GM12878 (cell line): ENCODE data around the gene HNRNPU. TPM values are rescaled to one million over a fixed set of nuclear protein-coding genes. Genes with fewer than 3 reads are reported as not detected.

Experiments used
- ATF7 ChIP-seq: fragments of 450-650 bp; IDR thresholded peaks from 2 replicates; pipeline ENCODE4 v1.6.1; 2016; ENCODE audit warnings: low read depth, mild to moderate bottlenecking
- DPF2 ChIP-seq: fragments of 450-650 bp; IDR thresholded peaks from 2 replicates; pipeline ENCODE4 v1.6.1; 2017; ENCODE audit warnings: mild to moderate bottlenecking
- JUND ChIP-seq: IDR thresholded peaks from 2 replicates; pipeline ENCODE4 v1.6.1; 2012; ENCODE audit warnings: low read depth, mild to moderate bottlenecking, low read length, improper control_type of control experiment, moderate library complexity
- POU2F2 ChIP-seq: IDR thresholded peaks from 3 replicates; pipeline ENCODE4 v1.6.1; 2011; ENCODE audit warnings: low read depth, mild to moderate bottlenecking, low read length, borderline replicate concordance
- ZBED1 ChIP-seq: IDR thresholded peaks from 2 replicates; pipeline ENCODE4 v1.6.1; 2016; ENCODE audit warnings: borderline replicate concordance
- ZBTB11 ChIP-seq: fragments of 450-650 bp; formaldehyde crosslinking; IDR thresholded peaks from 2 replicates; pipeline ENCODE4 v1.5.0; 2022; ENCODE audit warnings: mild to moderate bottlenecking, missing genetic modification characterization
- polyA plus RNA-seq, 11 experiments: library from polyadenylated mRNA; depleted of rRNA in 4 of 11; unstranded in 6 of 11; stranded (reverse) in 5 of 11; fragments of >200 nt; fragmentation: Nextera tagmentation in 4 of 11; fragmentation: Illumina TruSeq in 1 of 11; extraction: Ambion mirVana in 4 of 11; extraction: Trizol in 1 of 11; gene quantifications; 1 replicate in 1 of 11; 2 replicates in 10 of 11; pipeline versions ENCODE4 v1.2.1 to v1.2.3, GENCODE V29; 2011 to 2016; ENCODE audit warnings: inconsistent platforms in 2 of 11, missing spikeins in 2 of 11, low read depth in 1 of 11
- total RNA-seq, 4 experiments: library from RNA; depleted of rRNA in 3 of 4; stranded (reverse); fragments of >200 nt in 3 of 4; fragmentation: Illumina TruSeq in 1 of 4; extraction: Trizol in 1 of 4; gene quantifications; 2 replicates each; pipeline versions ENCODE4 v1.2.1 to v1.2.3, GENCODE V29; 2013 to 2021
- TF ChIP-seq, protein P1 (sequence below): fragments of 450-650 bp; IDR thresholded peaks from 2 replicates; pipeline ENCODE4 v1.6.1; 2017; ENCODE audit warnings: mild to moderate bottlenecking, moderate library complexity
- TF ChIP-seq, protein P2 (sequence below): fragments of 450-650 bp; IDR thresholded peaks from 2 replicates; pipeline ENCODE4 v1.6.1; 2014; ENCODE audit warnings: mild to moderate bottlenecking

The HNRNPU gene
- total and polyA plus RNA-seq, 10 of the 15 experiments (the other 5 are each of a cell fraction or from before 2014, with no cell fraction given): 163 to 569 (median 420) TPM

DNA sequence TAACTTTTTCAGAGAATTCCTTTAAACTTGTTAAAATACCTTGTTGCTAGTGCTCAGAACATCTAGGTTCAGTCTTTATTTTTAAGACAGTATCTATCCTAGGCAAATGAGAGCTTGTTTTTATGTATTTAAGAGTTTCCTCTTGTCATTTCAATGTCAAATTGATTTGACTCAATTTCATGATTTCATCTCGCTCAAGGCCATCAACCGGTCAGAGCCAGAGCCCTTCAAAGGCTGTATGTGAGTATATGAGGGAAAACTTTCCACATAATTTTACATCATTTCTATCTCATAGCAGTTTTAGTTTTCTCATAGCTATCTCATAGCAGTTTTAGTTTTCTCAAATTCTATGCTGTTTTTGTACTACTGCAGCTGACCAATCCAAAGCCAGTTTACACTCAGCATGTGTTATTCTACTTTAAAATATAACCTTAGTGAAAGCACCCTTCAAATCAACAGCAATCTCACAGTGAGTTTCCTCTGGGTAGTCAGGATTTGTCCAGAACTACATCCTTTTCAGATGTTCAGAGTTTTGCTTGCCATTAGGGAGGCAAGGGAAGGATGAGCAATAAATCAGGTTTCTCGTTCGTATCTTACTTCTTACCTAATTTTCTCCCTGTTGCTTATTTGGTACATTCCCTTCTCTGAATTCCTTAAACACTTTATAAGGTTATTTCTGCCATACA is 12.7 kb downstream of the HNRNPU start (continued):
- TF ChIP-seq, protein P1, sequence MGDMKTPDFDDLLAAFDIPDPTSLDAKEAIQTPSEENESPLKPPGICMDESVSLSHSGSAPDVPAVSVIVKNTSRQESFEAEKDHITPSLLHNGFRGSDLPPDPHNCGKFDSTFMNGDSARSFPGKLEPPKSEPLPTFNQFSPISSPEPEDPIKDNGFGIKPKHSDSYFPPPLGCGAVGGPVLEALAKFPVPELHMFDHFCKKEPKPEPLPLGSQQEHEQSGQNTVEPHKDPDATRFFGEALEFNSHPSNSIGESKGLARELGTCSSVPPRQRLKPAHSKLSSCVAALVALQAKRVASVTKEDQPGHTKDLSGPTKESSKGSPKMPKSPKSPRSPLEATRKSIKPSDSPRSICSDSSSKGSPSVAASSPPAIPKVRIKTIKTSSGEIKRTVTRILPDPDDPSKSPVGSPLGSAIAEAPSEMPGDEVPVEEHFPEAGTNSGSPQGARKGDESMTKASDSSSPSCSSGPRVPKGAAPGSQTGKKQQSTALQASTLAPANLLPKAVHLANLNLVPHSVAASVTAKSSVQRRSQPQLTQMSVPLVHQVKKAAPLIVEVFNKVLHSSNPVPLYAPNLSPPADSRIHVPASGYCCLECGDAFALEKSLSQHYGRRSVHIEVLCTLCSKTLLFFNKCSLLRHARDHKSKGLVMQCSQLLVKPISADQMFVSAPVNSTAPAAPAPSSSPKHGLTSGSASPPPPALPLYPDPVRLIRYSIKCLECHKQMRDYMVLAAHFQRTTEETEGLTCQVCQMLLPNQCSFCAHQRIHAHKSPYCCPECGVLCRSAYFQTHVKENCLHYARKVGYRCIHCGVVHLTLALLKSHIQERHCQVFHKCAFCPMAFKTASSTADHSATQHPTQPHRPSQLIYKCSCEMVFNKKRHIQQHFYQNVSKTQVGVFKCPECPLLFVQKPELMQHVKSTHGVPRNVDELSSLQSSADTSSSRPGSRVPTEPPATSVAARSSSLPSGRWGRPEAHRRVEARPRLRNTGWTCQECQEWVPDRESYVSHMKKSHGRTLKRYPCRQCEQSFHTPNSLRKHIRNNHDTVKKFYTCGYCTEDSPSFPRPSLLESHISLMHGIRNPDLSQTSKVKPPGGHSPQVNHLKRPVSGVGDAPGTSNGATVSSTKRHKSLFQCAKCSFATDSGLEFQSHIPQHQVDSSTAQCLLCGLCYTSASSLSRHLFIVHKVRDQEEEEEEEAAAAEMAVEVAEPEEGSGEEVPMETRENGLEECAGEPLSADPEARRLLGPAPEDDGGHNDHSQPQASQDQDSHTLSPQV: no peak
- no peak for TF ChIP-seq DPF2
- no peak for TF ChIP-seq JUND
- TF ChIP-seq ZBTB11 (CRISPR knock-in tag): 0 out of 2 replicates have a peak, but pooled peaks have one; percentile 17
- no peak for TF ChIP-seq POU2F2
- TF ChIP-seq, protein P2, sequence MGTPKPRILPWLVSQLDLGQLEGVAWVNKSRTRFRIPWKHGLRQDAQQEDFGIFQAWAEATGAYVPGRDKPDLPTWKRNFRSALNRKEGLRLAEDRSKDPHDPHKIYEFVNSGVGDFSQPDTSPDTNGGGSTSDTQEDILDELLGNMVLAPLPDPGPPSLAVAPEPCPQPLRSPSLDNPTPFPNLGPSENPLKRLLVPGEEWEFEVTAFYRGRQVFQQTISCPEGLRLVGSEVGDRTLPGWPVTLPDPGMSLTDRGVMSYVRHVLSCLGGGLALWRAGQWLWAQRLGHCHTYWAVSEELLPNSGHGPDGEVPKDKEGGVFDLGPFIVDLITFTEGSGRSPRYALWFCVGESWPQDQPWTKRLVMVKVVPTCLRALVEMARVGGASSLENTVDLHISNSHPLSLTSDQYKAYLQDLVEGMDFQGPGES: no peak
- 0 out of 2 replicates have a peak, but pooled peaks have one; percentile 59 for TF ChIP-seq ZBED1
- TF ChIP-seq ATF7: no peak
